Activated T-cell treated with anti-CD3 and anti-CD28 coated beads, Interleukin-2, amount 50 U/mL, for 24 hours (primary cell): ENCODE measurements around the gene IDNK.
"Not testable (repeated sequence)": the region's sequence is repeated elsewhere in the genome, so short reads cannot be mapped to it uniquely, and the experiment has no call there.

Experiments
- DNase-seq: peaks from one replicate; pipeline ENCODE4 v3.0.0-alpha.2; 2020
- H3K27ac Mint-ChIP-seq: 2 replicates; pipeline ENCODE4 v1.8.0; 2020; ENCODE audit warnings: mild to moderate bottlenecking, mixed read lengths
- H3K27me3 Mint-ChIP-seq: 2 replicates; pipeline ENCODE4 v1.8.0; 2020; ENCODE audit warnings: mixed read lengths
- H3K36me3 Mint-ChIP-seq: 2 replicates; pipeline ENCODE4 v1.8.0; 2020; ENCODE audit warnings: low read depth, mixed read lengths
- H3K4me1 Mint-ChIP-seq: 2 replicates; pipeline ENCODE4 v1.8.0; 2020; ENCODE audit warnings: low read depth, mixed read lengths
- H3K4me3 Mint-ChIP-seq: 2 replicates; pipeline ENCODE4 v1.8.0; 2020; ENCODE audit warnings: mild to moderate bottlenecking, moderate library complexity, mixed read lengths
- H3K9me3 Mint-ChIP-seq: 2 replicates; pipeline ENCODE4 v1.8.0; 2020; ENCODE audit warnings: mixed read lengths

Gene IDNK

GRCh38 chr9:83622939-83623678, at the start of gene IDNK:
Gene IDNK, plus strand, starts transcription at chr9:83623143. Its CDS starts 29 bp downstream, at chr9:83623172.
- peak; percentile 83 for DNase-seq
- Mint-ChIP-seq H3K27me3 (no peaks in the 10 kb centered on the region), H3K27ac (peak within 1 kb of the TSS; percentile 95), H3K4me1 (peaks cover 37% of the 10 kb centered on the region), H3K36me3 (peaks cover 37% of the 10 kb centered on the region), H3K4me3 (peak within 1 kb of the TSS; percentile 83), H3K9me3 (no peaks in the 10 kb centered on the region)

- no peaks in the 10 kb centered on the region for H3K4me1 Mint-ChIP-seq
Measured at GRCh38 chr9:83574482-83574881, 48.5 kb upstream of the IDNK start.

GRCh38 chr9:83582029-83582428, 40.9 kb upstream of the IDNK start:
- no peaks in the 10 kb centered on the region for H3K27me3 Mint-ChIP-seq
- H3K4me3 Mint-ChIP-seq: no peak overlapping the region
- H3K9me3 Mint-ChIP-seq: peaks cover 8% of the 10 kb centered on the region
- no peaks in the 10 kb centered on the region for H3K4me1 Mint-ChIP-seq
- no peak overlapping the region for H3K27ac Mint-ChIP-seq
- DNase-seq: no peak
- peaks cover 25% of the 10 kb centered on the region for H3K36me3 Mint-ChIP-seq

More at GRCh38 chr9:83574482-83574881, 48.5 kb upstream of the IDNK start:
- DNase-seq: no peak
- no peak overlapping the region for H3K4me3 Mint-ChIP-seq
- peaks cover 18% of the 10 kb centered on the region for H3K36me3 Mint-ChIP-seq
- no peaks in the 10 kb centered on the region for H3K27me3 Mint-ChIP-seq
- H3K27ac Mint-ChIP-seq: no peak overlapping the region
- peaks cover 6% of the 10 kb centered on the region for H3K9me3 Mint-ChIP-seq

- peaks cover 19% of the 10 kb centered on the region for H3K36me3 Mint-ChIP-seq
- H3K4me1 Mint-ChIP-seq: peaks cover 9% of the 10 kb centered on the region
- DNase-seq: no peak
- H3K27me3 Mint-ChIP-seq: no peaks in the 10 kb centered on the region
- H3K4me3 Mint-ChIP-seq: no peak overlapping the region
- H3K27ac Mint-ChIP-seq: no peak overlapping the region
- H3K9me3 Mint-ChIP-seq: peaks cover 8% of the 10 kb centered on the region
Measured at GRCh38 chr9:83583151-83584014, 39.6 kb upstream of the IDNK start.

GRCh38 chr9:83584995-83585394, 37.9 kb upstream of the IDNK start:
- H3K9me3 Mint-ChIP-seq: no peaks in the 10 kb centered on the region
- H3K36me3 Mint-ChIP-seq: peaks cover 10% of the 10 kb centered on the region
- H3K27me3 Mint-ChIP-seq: no peaks in the 10 kb centered on the region
- H3K27ac Mint-ChIP-seq: no peak overlapping the region
- DNase-seq: no peak
- H3K4me1 Mint-ChIP-seq: peaks cover 9% of the 10 kb centered on the region
- no peak overlapping the region for H3K4me3 Mint-ChIP-seq

- peaks cover 10% of the 10 kb centered on the region for H3K36me3 Mint-ChIP-seq
- no peak overlapping the region for H3K4me3 Mint-ChIP-seq
- H3K4me1 Mint-ChIP-seq: peaks cover 9% of the 10 kb centered on the region
- DNase-seq: no peak
- H3K27me3 Mint-ChIP-seq: no peaks in the 10 kb centered on the region
- no peak overlapping the region for H3K27ac Mint-ChIP-seq
- no peaks in the 10 kb centered on the region for H3K9me3 Mint-ChIP-seq
Measured at GRCh38 chr9:83588256-83588655, 34.7 kb upstream of the IDNK start.

GRCh38 chr9:83596899-83597504, 25.9 kb upstream of the IDNK start:
- Mint-ChIP-seq H3K4me1 (no peaks in the 10 kb centered on the region), H3K9me3 (no peaks in the 10 kb centered on the region), H3K4me3 (no peak overlapping the region), H3K27me3 (no peaks in the 10 kb centered on the region), H3K36me3 (no peaks in the 10 kb centered on the region), H3K27ac (no peak overlapping the region)
- DNase-seq: peak; percentile 47

GRCh38 chr9:83598487-83598886, 24.5 kb upstream of the IDNK start:
- H3K27me3 Mint-ChIP-seq: no peaks in the 10 kb centered on the region
- DNase-seq: no peak
- no peak overlapping the region for H3K27ac Mint-ChIP-seq
- H3K4me1 Mint-ChIP-seq: no peaks in the 10 kb centered on the region
- H3K4me3 Mint-ChIP-seq: no peak overlapping the region
- H3K9me3 Mint-ChIP-seq: no peaks in the 10 kb centered on the region
- H3K36me3 Mint-ChIP-seq: no peaks in the 10 kb centered on the region

- no peaks in the 10 kb centered on the region for H3K4me1 Mint-ChIP-seq
- no peak for DNase-seq
- no peak overlapping the region for H3K4me3 Mint-ChIP-seq
- H3K27ac Mint-ChIP-seq: no peak overlapping the region
- H3K36me3 Mint-ChIP-seq: no peaks in the 10 kb centered on the region
- no peaks in the 10 kb centered on the region for H3K27me3 Mint-ChIP-seq
- H3K9me3 Mint-ChIP-seq: no peaks in the 10 kb centered on the region
Measured at GRCh38 chr9:83599071-83599470, 23.9 kb upstream of the IDNK start.

- H3K27ac Mint-ChIP-seq: no peak overlapping the region
- no peaks in the 10 kb centered on the region for H3K36me3 Mint-ChIP-seq
- H3K27me3 Mint-ChIP-seq: no peaks in the 10 kb centered on the region
- no peak for DNase-seq
- no peaks in the 10 kb centered on the region for H3K9me3 Mint-ChIP-seq
- H3K4me1 Mint-ChIP-seq: no peaks in the 10 kb centered on the region
- H3K4me3 Mint-ChIP-seq: no peak overlapping the region
Measured at GRCh38 chr9:83601463-83601862, 21.5 kb upstream of the IDNK start.

- not testable (repeated sequence) for H3K36me3 Mint-ChIP-seq, H3K4me3 Mint-ChIP-seq, H3K4me1 Mint-ChIP-seq, H3K27me3 Mint-ChIP-seq, H3K27ac Mint-ChIP-seq, DNase-seq, H3K9me3 Mint-ChIP-seq
Measured at GRCh38 chr9:83607620-83608019, 15.3 kb upstream of the IDNK start.

- H3K36me3 Mint-ChIP-seq, H3K4me1 Mint-ChIP-seq, H3K4me3 Mint-ChIP-seq, H3K27ac Mint-ChIP-seq, H3K9me3 Mint-ChIP-seq, DNase-seq, H3K27me3 Mint-ChIP-seq: not testable (repeated sequence)
Measured at GRCh38 chr9:83613298-83613697, 9.6 kb upstream of the IDNK start.

- Mint-ChIP-seq H3K36me3 (no peaks in the 10 kb centered on the region), H3K27me3 (peaks cover under 1% of the 10 kb centered on the region), H3K9me3 (no peaks in the 10 kb centered on the region), H3K27ac (no peak overlapping the region), H3K4me3 (no peak overlapping the region), H3K4me1 (peaks cover 9% of the 10 kb centered on the region)
- no peak for DNase-seq
Measured at GRCh38 chr9:83617299-83617698, 5.6 kb upstream of the IDNK start.

GRCh38 chr9:83620841-83621636, 1.9 kb upstream of the IDNK start:
- Mint-ChIP-seq H3K4me3 (no peak overlapping the region), H3K4me1 (peaks cover 35% of the 10 kb centered on the region), H3K27ac (no peak overlapping the region), H3K9me3 (no peaks in the 10 kb centered on the region), H3K36me3 (peaks cover 17% of the 10 kb centered on the region), H3K27me3 (no peaks in the 10 kb centered on the region)
- DNase-seq: peak; percentile 52
